ENCODE data around the gene KCND1.
A peak's percentile ranks its signal among the peaks of the same experiment; 100 is the strongest.

Gene KCND1

GRCh38 chrX:48937054-48937907 lies 34.4 kb downstream of the KCND1 start:
- peak; percentile 90 for DNase-seq

GRCh38 chrX:48936429-48937053 lies 35.1 kb downstream of the KCND1 start:
- no peak for DNase-seq

GRCh38 chrX:48935301-48935670 lies 36.4 kb downstream of the KCND1 start:
- DNase-seq: no peak

GRCh38 chrX:48934581-48935300 lies 36.9 kb downstream of the KCND1 start:
- DNase-seq: peak; percentile 37

GRCh38 chrX:48933757-48934156 lies 37.9 kb downstream of the KCND1 start:
- peak; percentile 51 for DNase-seq

- DNase-seq: no peak
Observed at GRCh38 chrX:48927736-48928382, 43.8 kb downstream of the KCND1 start.

GRCh38 chrX:48927123-48927522 lies 44.5 kb downstream of the KCND1 start:
- no peak for DNase-seq

- no peak for DNase-seq
Observed at GRCh38 chrX:48924270-48924669, 47.4 kb downstream of the KCND1 start.

- no peak for DNase-seq
Observed at GRCh38 chrX:48923771-48924170, 47.9 kb downstream of the KCND1 start.

GRCh38 chrX:48920718-48921104 lies 50.9 kb downstream of the KCND1 start:
- no peak for DNase-seq

GRCh38 chrX:48919947-48920717 lies 51.5 kb downstream of the KCND1 start:
- peak; percentile 48 for DNase-seq

- peak; percentile 61 for DNase-seq
Observed at GRCh38 chrX:48919360-48919841, 52.2 kb downstream of the KCND1 start.

GRCh38 chrX:48918643-48919340 lies 52.9 kb downstream of the KCND1 start, which contains the start of gene PIM2:
Gene PIM2 (minus strand): TSS chrX:48919024. CDS start chrX:48918834, 190 bp downstream.
- peak; percentile 91 for DNase-seq

- no peak for DNase-seq
Observed at GRCh38 chrX:48918301-48918642, 53.4 kb downstream of the KCND1 start.

GRCh38 chrX:48917139-48918001 lies 54.3 kb downstream of the KCND1 start:
- DNase-seq: peak; percentile 87

- no peak for DNase-seq
Observed at GRCh38 chrX:48914593-48915493, 56.8 kb downstream of the KCND1 start.

GRCh38 chrX:48913605-48914366 lies 57.9 kb downstream of the KCND1 start:
- DNase-seq: no peak

- DNase-seq: peak; percentile 89
Observed at GRCh38 chrX:48911412-48912182, 60.0 kb downstream of the KCND1 start, which contains the start of gene SLC35A2. Gene SLC35A2 (minus strand): TSS chrX:48911646. CDS start chrX:48911636, 10 bp downstream.

Measured in activated naive CD4-positive, alpha-beta T cell treated with Interleukin-2 at 50 U/mL for 16 hours (primary cell).